Hematopoietic multipotent progenitor cell treated with erythropoietin and hydrocortisone succinate and interleukin-3 and kit ligand, for 4 days (in vitro differentiated cells): Measurements from ENCODE around the gene TH.

Experiments used
- DNase-seq: peaks from one replicate; pipeline ENCODE4 v3.0.0-alpha.2; 2015

TH gene

GRCh38 chr11:2176389-2176900 is 4.8 kb upstream of the TH start:
- no peak for DNase-seq

GRCh38 chr11:2175659-2176058 is 4.0 kb upstream of the TH start:
- no peak for DNase-seq

- DNase-seq, result no peak
Measured at GRCh38 chr11:2174361-2174760, 2.7 kb upstream of the TH start.

GRCh38 chr11:2173761-2174160 is 2.1 kb upstream of the TH start:
- no peak for DNase-seq

- DNase-seq, result peak; percentile 41
Measured at GRCh38 chr11:2173150-2173693, 1.6 kb upstream of the TH start.

GRCh38 chr11:2172676-2173075 is 1.1 kb upstream of the TH start:
- no peak for DNase-seq

- DNase-seq, result no peak
Measured at GRCh38 chr11:2169626-2170570, 1.7 kb downstream of the TH start.

- DNase-seq, result no peak
Measured at GRCh38 chr11:2169005-2169378, 2.6 kb downstream of the TH start.

- no peak for DNase-seq
Measured at GRCh38 chr11:2168286-2169004, 3.2 kb downstream of the TH start.

GRCh38 chr11:2167141-2168045 is 4.2 kb downstream of the TH start:
- no peak for DNase-seq

- peak; percentile 43 for DNase-seq
Measured at GRCh38 chr11:2166091-2166851, 5.3 kb downstream of the TH start.

GRCh38 chr11:2165571-2165970 is 6.0 kb downstream of the TH start:
- no peak for DNase-seq

GRCh38 chr11:2164861-2165555 is 6.6 kb downstream of the TH start:
- DNase-seq, result no peak

GRCh38 chr11:2164081-2164480 is 7.5 kb downstream of the TH start:
- no peak for DNase-seq

- DNase-seq, result no peak
Measured at GRCh38 chr11:2163428-2163978, 8.1 kb downstream of the TH start.

GRCh38 chr11:2160736-2161259 is 10.8 kb downstream of the TH start, which contains the start of gene INS:
Gene INS (minus strand): TSS chr11:2161209. CDS start chr11:2160971, 238 bp downstream.
- no peak for DNase-seq

GRCh38 chr11:2159536-2160413 is 11.8 kb downstream of the TH start:
- no peak for DNase-seq

- DNase-seq, result no peak
Measured at GRCh38 chr11:2158966-2159365, 12.6 kb downstream of the TH start.

- DNase-seq, result no peak
Measured at GRCh38 chr11:2158296-2158737, 13.3 kb downstream of the TH start.
